Epithelial cell of esophagus (primary cell): ENCODE data around the gene TSHZ2.
A peak's percentile ranks its signal among the peaks of the same experiment; 100 is the strongest.

Experiments
- DNase-seq: peaks from one replicate; pipeline ENCODE4 v3.0.0; 2010; ENCODE audit warnings: low read depth
- H3K4me3 ChIP-seq: 2 replicates; pipeline ENCODE4 v1.5.1; 2011; ENCODE audit warnings: mild to moderate bottlenecking, low read length, control low read depth
- TF ChIP-seq, protein P1 (sequence below): IDR thresholded peaks from 2 replicates; pipeline ENCODE4 v1.5.1; 2011; ENCODE audit warnings: low read depth, mild to moderate bottlenecking, low read length, control low read depth, inconsistent platforms; ENCODE audit not compliant: insufficient read depth; ENCODE audit errors: missing control alignments

The TSHZ2 gene

DNA sequence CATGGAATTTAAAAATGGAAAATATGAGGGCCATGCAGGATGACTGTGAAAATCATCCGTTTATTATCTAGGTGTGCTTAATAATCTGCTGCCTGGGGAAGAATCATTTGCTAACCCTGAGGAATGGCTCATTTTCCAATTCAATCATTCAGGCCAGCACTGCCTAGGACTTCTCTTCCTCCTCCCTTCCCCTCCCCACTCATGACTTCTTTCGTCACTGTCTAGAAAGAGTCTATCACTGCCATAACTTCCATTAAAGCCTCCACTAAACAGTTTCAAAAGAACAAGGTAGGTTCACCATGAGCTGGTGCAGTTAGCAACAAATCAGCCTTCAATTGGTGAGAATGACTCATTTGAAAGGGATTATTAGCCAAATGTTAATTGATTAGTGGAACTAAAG is 43.9 kb downstream of the TSHZ2 start:
- TF ChIP-seq, protein P1, sequence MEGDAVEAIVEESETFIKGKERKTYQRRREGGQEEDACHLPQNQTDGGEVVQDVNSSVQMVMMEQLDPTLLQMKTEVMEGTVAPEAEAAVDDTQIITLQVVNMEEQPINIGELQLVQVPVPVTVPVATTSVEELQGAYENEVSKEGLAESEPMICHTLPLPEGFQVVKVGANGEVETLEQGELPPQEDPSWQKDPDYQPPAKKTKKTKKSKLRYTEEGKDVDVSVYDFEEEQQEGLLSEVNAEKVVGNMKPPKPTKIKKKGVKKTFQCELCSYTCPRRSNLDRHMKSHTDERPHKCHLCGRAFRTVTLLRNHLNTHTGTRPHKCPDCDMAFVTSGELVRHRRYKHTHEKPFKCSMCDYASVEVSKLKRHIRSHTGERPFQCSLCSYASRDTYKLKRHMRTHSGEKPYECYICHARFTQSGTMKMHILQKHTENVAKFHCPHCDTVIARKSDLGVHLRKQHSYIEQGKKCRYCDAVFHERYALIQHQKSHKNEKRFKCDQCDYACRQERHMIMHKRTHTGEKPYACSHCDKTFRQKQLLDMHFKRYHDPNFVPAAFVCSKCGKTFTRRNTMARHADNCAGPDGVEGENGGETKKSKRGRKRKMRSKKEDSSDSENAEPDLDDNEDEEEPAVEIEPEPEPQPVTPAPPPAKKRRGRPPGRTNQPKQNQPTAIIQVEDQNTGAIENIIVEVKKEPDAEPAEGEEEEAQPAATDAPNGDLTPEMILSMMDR: no peak
- DNase-seq: no peak
- H3K4me3 ChIP-seq: no peak overlapping the region

DNA sequence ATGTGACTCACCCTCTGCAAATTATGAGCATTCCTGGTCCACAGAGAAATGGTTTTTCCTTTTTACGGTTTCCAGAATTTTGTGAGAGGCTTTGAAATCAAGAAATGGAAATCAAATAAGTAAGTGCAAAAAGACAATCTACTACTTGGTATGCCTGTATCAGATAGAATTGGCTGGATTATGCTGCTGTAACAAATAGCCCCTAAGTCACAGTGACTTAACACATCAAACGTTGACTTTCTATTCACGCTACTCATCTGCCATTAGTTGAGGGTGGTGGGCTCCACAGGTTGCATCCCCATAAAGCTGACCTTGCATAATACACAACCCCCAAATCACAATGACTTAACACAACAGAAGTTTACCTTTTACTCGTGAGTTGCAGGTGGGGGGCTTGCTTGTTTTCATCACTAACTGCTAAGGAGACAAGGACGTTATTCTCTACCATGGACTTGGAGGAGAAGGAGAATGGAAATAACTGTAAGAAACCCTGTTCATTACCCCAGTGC is 44.4 kb downstream of the TSHZ2 start:
- TF ChIP-seq, protein P1: no peak
- DNase-seq: no peak
- H3K4me3 ChIP-seq: no peak overlapping the region

DNA sequence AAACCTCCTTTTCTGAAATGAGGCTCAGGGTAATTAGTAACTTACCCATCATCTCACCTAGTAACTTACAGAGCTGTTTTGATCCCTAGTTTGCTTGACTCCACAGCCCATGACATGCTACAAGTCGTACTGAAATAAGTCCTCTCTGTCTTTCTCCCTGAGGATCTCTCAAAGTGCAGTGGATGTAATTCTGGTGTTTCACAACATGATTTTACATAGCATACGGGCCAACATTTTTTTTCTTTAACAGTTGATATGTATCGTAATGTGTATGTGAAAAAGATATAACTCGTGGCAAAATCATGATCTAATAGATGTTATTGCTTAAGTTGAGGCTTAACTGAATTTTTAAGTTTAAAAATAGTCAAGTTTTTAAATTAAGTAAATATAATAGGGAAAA is 45.0 kb downstream of the TSHZ2 start:
- no peak for DNase-seq
- no peak overlapping the region for H3K4me3 ChIP-seq
- TF ChIP-seq, protein P1: no peak

DNA sequence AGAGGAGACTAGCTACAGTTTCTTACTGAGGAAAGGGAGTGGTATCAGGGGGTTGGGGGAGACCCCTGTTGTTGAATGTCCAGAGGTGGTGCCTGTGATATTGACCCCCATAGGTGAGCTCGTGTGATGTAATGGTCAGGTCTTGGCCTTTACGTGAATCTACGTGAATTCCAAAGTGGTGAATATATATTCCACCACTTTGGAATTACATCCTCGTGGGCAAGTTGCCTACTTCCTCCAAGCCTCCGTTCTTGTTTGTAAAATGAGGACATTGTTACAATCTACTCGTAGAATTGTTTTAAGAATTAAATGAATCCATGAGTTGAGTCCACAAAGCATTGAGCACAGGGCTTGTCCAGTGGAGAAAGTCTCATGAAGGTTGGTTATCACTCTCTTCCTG is 47.3 kb downstream of the TSHZ2 start:
- DNase-seq: peak; percentile 37
- TF ChIP-seq, protein P1: no peak
- H3K4me3 ChIP-seq: no peak overlapping the region

GRCh38 chr20:53020376-53020775 is 48.2 kb downstream of the TSHZ2 start:
- TF ChIP-seq, protein P1: no peak
- H3K4me3 ChIP-seq: no peak overlapping the region
- DNase-seq: no peak

DNA sequence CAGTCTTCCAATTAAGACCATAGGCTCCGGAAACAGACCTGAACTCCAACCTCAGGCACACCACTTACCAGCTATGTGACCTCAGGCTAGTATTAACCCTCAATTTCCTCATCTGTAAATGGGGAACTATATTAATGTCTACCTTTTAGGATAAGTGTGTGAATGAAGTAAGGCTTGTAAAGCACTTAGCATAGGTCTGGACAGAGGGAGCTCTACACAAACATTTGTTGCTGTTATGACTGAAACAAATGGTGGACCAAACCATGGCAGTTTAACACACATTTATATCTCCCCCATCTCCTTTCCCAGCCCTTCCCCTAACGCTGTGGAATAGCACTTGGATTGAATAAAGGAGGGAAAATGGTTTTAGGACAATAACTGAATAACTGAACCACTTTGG is 48.7 kb downstream of the TSHZ2 start:
- DNase-seq: no peak
- TF ChIP-seq, protein P1: no peak
- H3K4me3 ChIP-seq: no peak overlapping the region

GRCh38 chr20:53021934-53022333 is 49.8 kb downstream of the TSHZ2 start:
- TF ChIP-seq, protein P1: no peak
- DNase-seq: peak; percentile 52
- H3K4me3 ChIP-seq: no peak overlapping the region
